ENCODE measurements around the gene NEDD8.

DNA sequence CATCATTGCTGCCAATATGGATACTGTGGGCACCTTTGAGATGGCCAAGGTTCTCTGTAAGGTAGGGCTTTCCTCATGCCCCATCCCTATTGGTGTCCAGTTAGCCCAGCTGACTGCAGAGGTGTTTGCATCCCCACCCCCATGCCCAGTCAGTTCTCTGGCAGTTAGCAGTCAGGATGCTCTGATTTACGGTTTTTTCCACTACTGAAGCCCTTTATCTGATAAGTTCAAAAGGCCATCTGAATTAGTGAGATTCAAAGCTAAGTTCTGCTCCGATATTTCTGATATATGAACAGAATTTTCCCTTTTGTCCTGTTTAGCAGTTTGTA is 1.3 kb upstream of the NEDD8 start:
- no peak for TF ChIP-seq EZH2 (IDR thresholded peaks at IDR 0.05; ENCODE audit: insufficient read depth, poor library complexity, severe bottlenecking)
- TF ChIP-seq EZH2phosphoT487 (IDR thresholded peaks at IDR 0.05; ENCODE audit: insufficient read depth, low read depth), result no peak

Measured in GM23248 (cell line).